Astrocyte (in vitro differentiated cells and primary cell): ENCODE measurements around the gene INPP5A.

Experiments
- CTCF ChIP-seq: IDR thresholded peaks from 2 replicates; pipeline ENCODE4 v1.5.1; 2011; ENCODE audit warnings: low read depth, mild to moderate bottlenecking, inconsistent platforms, low read length, moderate library complexity; ENCODE audit not compliant: insufficient read depth
- EZH2 ChIP-seq: IDR thresholded peaks from 2 replicates; pipeline ENCODE4 v1.6.1; 2012; ENCODE audit warnings: mild to moderate bottlenecking, low read length, inconsistent platforms; ENCODE audit not compliant: insufficient read depth

- TF ChIP-seq CTCF (no peak), EZH2 (no peak)
Measured at GRCh38 chr10:132551093-132551807, 13.7 kb downstream of the INPP5A start.
